BE2C (cell line): Measurements from ENCODE around the gene DNAH12.
"Not testable (repeated sequence)": the region's sequence is repeated elsewhere in the genome, so short reads cannot be mapped to it uniquely, and the experiment has no call there.

Source experiments
- DNase-seq: peaks from one replicate; pipeline ENCODE4 v3.0.0-alpha.2; 2020
- H3K27me3 ChIP-seq: fragments of 250-450 bp; sonication (Bioruptor Pico); 2 replicates; pipeline ENCODE4 v1.5.1; 2020; ENCODE audit warnings: mild to moderate bottlenecking
- H3K36me3 ChIP-seq: fragments of 250-450 bp; sonication (Bioruptor Pico); 2 replicates; pipeline ENCODE4 v1.5.1; 2020; ENCODE audit warnings: mild to moderate bottlenecking
- H3K4me1 ChIP-seq: fragments of 250-450 bp; sonication (Bioruptor Pico); 2 replicates; pipeline ENCODE4 v1.5.1; 2020
- H3K4me3 ChIP-seq: 2 replicates; pipeline ENCODE4 v1.5.1; 2011; ENCODE audit warnings: low read depth, low read length
- H3K9me3 ChIP-seq: fragments of 250-450 bp; sonication (Bioruptor Pico); 2 replicates; pipeline ENCODE4 v1.5.1; 2020
- CTCF ChIP-seq: IDR thresholded peaks from 2 replicates; pipeline ENCODE4 v1.5.1; 2012; ENCODE audit warnings: mild to moderate bottlenecking, low read depth, low read length

DNAH12 gene

GRCh38 chr3:57451150-57451846, 92.8 kb downstream of the DNAH12 start:
- no peaks in the 10 kb centered on the region for H3K4me1 ChIP-seq

GRCh38 chr3:57449276-57449847, 94.8 kb downstream of the DNAH12 start:
- not testable (repeated sequence) for H3K4me1 ChIP-seq, H3K4me3 ChIP-seq

More at GRCh38 chr3:57451150-57451846, 92.8 kb downstream of the DNAH12 start:
- H3K9me3 ChIP-seq = no peaks in the 10 kb centered on the region
- H3K27me3 ChIP-seq = 0 out of 2 replicates have a peak, but pooled peaks cover 3% of the 10 kb centered on the region
- no peak for TF ChIP-seq CTCF
- no peak for DNase-seq
- H3K36me3 ChIP-seq = no peaks in the 10 kb centered on the region
- no peak overlapping the region for H3K4me3 ChIP-seq

GRCh38 chr3:57448489-57448888, 95.7 kb downstream of the DNAH12 start:
- not testable (repeated sequence) for DNase-seq, H3K4me3 ChIP-seq, H3K36me3 ChIP-seq, H3K9me3 ChIP-seq, H3K4me1 ChIP-seq, H3K27me3 ChIP-seq

More at GRCh38 chr3:57449276-57449847, 94.8 kb downstream of the DNAH12 start:
- DNase-seq, H3K9me3 ChIP-seq, H3K27me3 ChIP-seq, H3K36me3 ChIP-seq: not testable (repeated sequence)

DNA sequence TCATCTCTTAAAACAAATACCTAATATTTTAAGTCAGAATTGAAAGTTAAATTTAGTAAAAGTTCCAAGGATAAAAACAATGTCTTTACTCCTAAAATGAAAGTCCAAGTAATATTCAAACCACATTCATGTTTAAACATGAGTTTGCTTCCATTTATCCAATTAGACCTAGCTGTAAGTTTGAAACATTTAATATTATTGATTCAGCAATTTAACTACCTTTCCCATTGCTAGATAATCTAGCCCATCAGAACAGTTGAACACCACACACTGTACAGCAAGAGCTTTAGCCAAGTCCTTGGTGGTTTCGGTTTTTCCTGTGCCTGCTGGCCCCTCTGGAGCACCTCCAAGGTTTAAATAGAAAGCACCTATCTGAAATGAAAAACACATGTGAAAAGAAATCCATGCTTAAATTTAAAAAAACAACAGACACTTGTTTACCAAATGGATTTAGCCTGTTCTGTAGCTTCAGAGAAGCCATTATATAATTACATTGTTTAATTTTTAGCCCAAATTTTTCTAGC, 97.8 kb downstream of the DNAH12 start:
- H3K27me3 ChIP-seq = no peaks in the 10 kb centered on the region
- H3K4me3 ChIP-seq = no peak overlapping the region
- DNase-seq = no peak
- TF ChIP-seq CTCF = no peak
- no peaks in the 10 kb centered on the region for H3K9me3 ChIP-seq
- no peaks in the 10 kb centered on the region for H3K36me3 ChIP-seq
- H3K4me1 ChIP-seq = no peaks in the 10 kb centered on the region

DNA sequence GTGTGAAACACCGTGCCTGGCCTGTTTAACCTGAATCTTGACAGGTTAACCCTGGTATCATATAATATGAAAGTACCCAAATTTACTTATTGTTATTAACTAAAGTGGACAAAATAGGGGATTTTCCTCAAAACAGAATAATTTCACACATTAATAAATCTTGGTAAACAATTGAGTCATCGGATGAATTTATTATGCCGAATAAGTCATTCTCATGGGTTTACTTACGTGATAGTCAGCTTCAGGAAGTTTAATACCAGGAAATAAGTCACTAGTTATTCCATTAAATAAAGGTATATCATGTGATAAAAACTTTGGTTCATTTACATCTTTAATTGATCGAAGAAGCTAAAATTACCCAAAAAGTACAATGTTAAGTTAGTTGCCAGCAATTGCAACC, 99.7 kb downstream of the DNAH12 start:
- no peak for DNase-seq
- Histone ChIP-seq H3K4me1 (no peaks in the 10 kb centered on the region), H3K4me3 (no peak overlapping the region), H3K9me3 (no peaks in the 10 kb centered on the region), H3K27me3 (no peaks in the 10 kb centered on the region), H3K36me3 (no peaks in the 10 kb centered on the region)
- no peak for TF ChIP-seq CTCF

- not testable (repeated sequence) for H3K9me3 ChIP-seq, H3K4me1 ChIP-seq, DNase-seq, H3K4me3 ChIP-seq, H3K36me3 ChIP-seq, H3K27me3 ChIP-seq
Observed at GRCh38 chr3:57440144-57440543, 104.0 kb downstream of the DNAH12 start.

DNA sequence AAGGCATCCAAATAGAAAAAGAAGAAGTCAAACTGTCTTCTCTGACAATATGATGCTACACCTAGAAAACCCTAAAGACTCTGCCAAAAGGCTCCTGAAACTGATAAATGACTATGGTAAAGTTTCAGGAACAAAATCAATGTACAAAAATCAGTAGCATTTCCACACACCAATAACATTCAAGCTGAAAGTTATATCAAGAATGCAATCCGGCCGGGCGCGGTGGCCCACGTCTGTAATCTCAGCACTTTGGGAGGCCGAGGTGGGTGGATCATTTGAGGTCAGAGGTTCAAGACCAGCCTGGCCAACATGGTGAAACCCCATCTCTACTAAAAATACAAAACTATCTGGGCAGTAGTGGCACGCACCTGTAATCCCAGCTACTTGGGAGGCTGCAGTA, 105.7 kb downstream of the DNAH12 start:
- H3K4me3 ChIP-seq, H3K27me3 ChIP-seq, H3K36me3 ChIP-seq, H3K4me1 ChIP-seq, H3K9me3 ChIP-seq, DNase-seq: not testable (repeated sequence)

DNA sequence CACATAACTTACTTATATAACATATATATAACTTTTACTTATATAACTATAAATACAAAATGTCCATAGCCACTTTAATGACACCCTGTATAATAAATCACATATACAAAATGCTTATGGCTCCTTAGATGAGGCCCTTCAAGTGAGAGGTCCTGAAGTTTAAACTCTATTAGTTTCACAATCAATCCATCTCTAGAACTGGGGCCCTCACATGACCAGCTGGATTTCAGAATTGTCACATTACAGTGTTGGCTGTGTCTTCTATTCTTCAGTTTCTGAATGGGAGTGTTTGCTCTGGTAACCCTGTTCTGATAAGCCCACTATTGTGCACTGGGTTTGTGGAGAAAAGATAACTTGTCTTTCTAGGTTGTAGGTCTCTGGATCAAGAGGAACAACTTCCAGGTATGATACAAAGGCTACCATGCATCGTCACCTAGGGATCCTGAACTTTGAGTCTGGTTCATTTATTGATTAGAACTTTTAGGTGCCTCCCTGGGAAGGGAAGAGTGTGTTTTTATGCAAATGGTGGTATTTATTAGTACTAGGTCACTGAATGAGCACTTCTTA, 107.9 kb downstream of the DNAH12 start:
- H3K36me3 ChIP-seq = no peaks in the 10 kb centered on the region
- H3K4me3 ChIP-seq = no peak overlapping the region
- DNase-seq = no peak
- no peaks in the 10 kb centered on the region for H3K9me3 ChIP-seq
- H3K27me3 ChIP-seq = no peaks in the 10 kb centered on the region
- no peaks in the 10 kb centered on the region for H3K4me1 ChIP-seq
- TF ChIP-seq CTCF = no peak
